GM18498 (cell line): ENCODE results near the gene RAX2.
A peak's percentile ranks its signal among the peaks of the same experiment; 100 is the strongest.
"Not testable (repeated sequence)": the region's sequence is repeated elsewhere in the genome, so short reads cannot be mapped to it uniquely, and the experiment has no call there.

ENCODE experiments used
- ATAC-seq: cut with Tn5 transposase; IDR thresholded peaks from one replicate; pipeline ENCODE4 v1.9.1; 2021; ENCODE audit warnings: mild to moderate bottlenecking, moderate library complexity; ENCODE audit not compliant: unreplicated experiment

The RAX2 gene

GRCh38 chr19:3778899-3779723 lies 7.1 kb upstream of the RAX2 start:
- no peak for ATAC-seq

- no peak for ATAC-seq
Observed at GRCh38 chr19:3778104-3778867, 6.3 kb upstream of the RAX2 start.

- ATAC-seq, result no peak
Observed at GRCh38 chr19:3776479-3777040, 4.5 kb upstream of the RAX2 start.

- no peak for ATAC-seq
Observed at GRCh38 chr19:3775831-3776230, 3.8 kb upstream of the RAX2 start.

- no peak for ATAC-seq
Observed at GRCh38 chr19:3775374-3775711, 3.3 kb upstream of the RAX2 start.

GRCh38 chr19:3774621-3775373 lies 2.8 kb upstream of the RAX2 start:
- no peak for ATAC-seq

GRCh38 chr19:3773814-3774515 lies 1.9 kb upstream of the RAX2 start:
- ATAC-seq, result no peak

GRCh38 chr19:3771000-3771905 lies 775 bp downstream of the RAX2 start:
- ATAC-seq, result no peak

- no peak for ATAC-seq
Observed at GRCh38 chr19:3770136-3770999, 1.7 kb downstream of the RAX2 start.

GRCh38 chr19:3769494-3769893 lies 2.5 kb downstream of the RAX2 start:
- no peak for ATAC-seq

GRCh38 chr19:3768748-3769099 lies 3.3 kb downstream of the RAX2 start:
- no peak for ATAC-seq

GRCh38 chr19:3768015-3768747 lies 3.8 kb downstream of the RAX2 start:
- ATAC-seq, result no peak

- ATAC-seq, result no peak
Observed at GRCh38 chr19:3767050-3767449, 5.0 kb downstream of the RAX2 start.

- no peak for ATAC-seq
Observed at GRCh38 chr19:3766520-3766919, 5.5 kb downstream of the RAX2 start.

- not testable (repeated sequence) for ATAC-seq
Observed at GRCh38 chr19:3765757-3766156, 6.3 kb downstream of the RAX2 start.

- no peak for ATAC-seq
Observed at GRCh38 chr19:3765121-3765520, 6.9 kb downstream of the RAX2 start.

GRCh38 chr19:3762501-3763459 lies 9.2 kb downstream of the RAX2 start, which contains the start of gene MRPL54:
Gene MRPL54 (plus strand): TSS chr19:3762682. CDS start chr19:3762701, 19 bp downstream.
- peak; percentile 81 for ATAC-seq
